HepG2 (cell line): ENCODE results near the gene FGF19. TPM values are rescaled to one million over a fixed set of nuclear protein-coding genes. Genes with fewer than 3 reads are reported as not detected.

Source experiments
- SIX4 ChIP-seq: sonication (generic); formaldehyde crosslinking; IDR thresholded peaks from 2 replicates; pipeline ENCODE4 v1.4.0; 2020; ENCODE audit warnings: missing genetic modification reagents
- ZBTB26 ChIP-seq: IDR thresholded peaks from 2 replicates; pipeline ENCODE4 v1.6.1; 2016; ENCODE audit warnings: missing compliant biosample characterization, missing genetic modification reagents, borderline replicate concordance
- ZMYM2 ChIP-seq: sonication (generic); formaldehyde crosslinking; IDR thresholded peaks from 2 replicates; pipeline ENCODE4 v1.8.0; 2022; ENCODE audit warnings: mild to moderate bottlenecking, missing genetic modification reagents
- ZNF24 ChIP-seq: fragments of 450-650 bp; IDR thresholded peaks from 2 replicates; pipeline ENCODE4 v1.6.1; 2017; ENCODE audit warnings: antibody characterized with exemption, mild to moderate bottlenecking
- ZNF264 ChIP-seq: sonication (generic); formaldehyde crosslinking; IDR thresholded peaks from 2 replicates; pipeline ENCODE4 v1.4.0; 2020; ENCODE audit warnings: missing genetic modification reagents
- ZNF510 ChIP-seq: sonication (generic); formaldehyde crosslinking; IDR thresholded peaks from 2 replicates; pipeline ENCODE4 v1.4.0; 2020; ENCODE audit warnings: low read depth, mild to moderate bottlenecking, missing genetic modification reagents
- ZZZ3 ChIP-seq: sonication (generic); formaldehyde crosslinking; IDR thresholded peaks from 2 replicates; pipeline ENCODE4 v1.4.0; 2020; ENCODE audit warnings: missing genetic modification reagents, mild to moderate bottlenecking, borderline replicate concordance
- polyA plus RNA-seq, 8 experiments: library from polyadenylated mRNA; depleted of rRNA in 3 of 8; stranded (reverse) in 7 of 8; unstranded in 1 of 8; fragments of >200 nt; fragmentation: Illumina TruSeq in 4 of 8; extraction: Trizol in 4 of 8; gene quantifications; 2 replicates each; pipeline versions ENCODE4 v1.2.1 to v1.2.3, GENCODE V29; 2011 to 2016; ENCODE audit warnings: low read depth in 4 of 8, missing spikeins in 1 of 8, mixed read lengths in 1 of 8; ENCODE audit not compliant: insufficient read depth in 1 of 8
- total RNA-seq, 5 experiments: library from RNA; depleted of rRNA; stranded (reverse); fragments of >200 nt; fragmentation: Illumina TruSeq; extraction: Trizol; gene quantifications; 2 replicates each; pipeline ENCODE4 v1.2.3, GENCODE V29; 2016; ENCODE audit warnings: low read depth in 1 of 5
- TF ChIP-seq, protein P1 (sequence below): sonication (generic); formaldehyde crosslinking; IDR thresholded peaks from 2 replicates; pipeline ENCODE4 v1.8.1; 2023; ENCODE audit warnings: missing genetic modification reagents, inconsistent platforms, borderline replicate concordance
- TF ChIP-seq, protein P2 (sequence below), 2 experiments: fragments of 450-650 bp in 1 of 2; sonication (generic) in 1 of 2; formaldehyde crosslinking in 1 of 2; IDR thresholded peaks; 2 replicates each; pipeline versions ENCODE4 v1.6.1 to v1.8.0; 2016 to 2022; ENCODE audit warnings: antibody characterized with exemption in 1 of 2, mild to moderate bottlenecking in 1 of 2, missing genetic modification reagents in 1 of 2
- TF ChIP-seq, protein P3 (sequence below): sonication (generic); formaldehyde crosslinking; IDR thresholded peaks from 2 replicates; pipeline ENCODE4 v1.4.0; 2020; ENCODE audit warnings: missing genetic modification reagents

FGF19 gene
- total and polyA plus RNA-seq, 2 of the 13 experiments (the other 11 are each of a cell fraction or from before 2014, with no cell fraction given), result 0.07 TPM; not detected in 1

DNA sequence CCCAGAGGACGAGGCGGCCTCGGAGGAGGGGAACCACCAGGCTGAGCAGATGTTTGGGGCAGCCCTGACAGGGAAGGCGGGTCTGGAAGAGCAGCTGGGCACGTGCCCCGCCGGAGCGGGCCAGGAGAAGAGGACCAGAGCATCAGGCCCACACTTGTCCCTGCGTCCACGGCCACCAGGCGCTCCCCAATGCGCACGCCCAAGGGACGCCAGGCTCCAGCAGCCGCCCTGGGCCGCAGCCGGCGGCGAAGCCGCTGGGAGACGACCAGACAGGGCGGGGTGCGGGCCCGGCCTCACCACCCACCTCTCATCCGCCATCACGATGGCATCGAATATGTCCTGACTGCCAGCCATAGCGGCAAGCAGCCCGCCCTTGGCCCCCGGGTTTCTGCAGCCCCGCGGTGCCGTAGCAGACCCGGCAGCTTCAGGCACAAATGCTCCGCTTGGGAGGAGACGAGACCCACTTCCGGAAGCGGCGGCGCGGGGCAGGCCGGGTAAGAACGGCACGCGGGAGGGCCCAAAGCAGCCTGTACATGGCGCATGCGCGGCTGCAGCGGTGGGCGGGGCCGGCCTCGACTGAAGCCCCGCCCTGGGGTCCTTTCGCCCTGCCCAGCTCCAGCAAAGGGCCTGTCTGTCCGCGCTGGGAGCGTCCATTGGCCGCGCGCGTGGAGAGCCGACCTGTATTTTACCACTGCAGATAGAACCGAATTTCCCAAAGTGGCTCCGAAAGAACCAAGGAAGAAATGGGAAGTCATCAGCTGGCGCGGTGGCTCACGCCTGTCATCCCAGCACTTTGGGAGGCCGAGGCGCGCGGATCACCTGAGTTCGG is 28.7 kb downstream of the FGF19 start, which contains the start of gene LTO1 (continued):
- TF ChIP-seq, protein P1, sequence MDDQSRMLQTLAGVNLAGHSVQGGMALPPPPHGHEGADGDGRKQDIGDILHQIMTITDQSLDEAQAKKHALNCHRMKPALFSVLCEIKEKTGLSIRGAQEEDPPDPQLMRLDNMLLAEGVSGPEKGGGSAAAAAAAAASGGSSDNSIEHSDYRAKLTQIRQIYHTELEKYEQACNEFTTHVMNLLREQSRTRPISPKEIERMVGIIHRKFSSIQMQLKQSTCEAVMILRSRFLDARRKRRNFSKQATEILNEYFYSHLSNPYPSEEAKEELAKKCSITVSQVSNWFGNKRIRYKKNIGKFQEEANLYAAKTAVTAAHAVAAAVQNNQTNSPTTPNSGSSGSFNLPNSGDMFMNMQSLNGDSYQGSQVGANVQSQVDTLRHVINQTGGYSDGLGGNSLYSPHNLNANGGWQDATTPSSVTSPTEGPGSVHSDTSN, result no peak
- no peak for TF ChIP-seq ZNF264 (CRISPR knock-in tag)
- TF ChIP-seq, protein P2, sequence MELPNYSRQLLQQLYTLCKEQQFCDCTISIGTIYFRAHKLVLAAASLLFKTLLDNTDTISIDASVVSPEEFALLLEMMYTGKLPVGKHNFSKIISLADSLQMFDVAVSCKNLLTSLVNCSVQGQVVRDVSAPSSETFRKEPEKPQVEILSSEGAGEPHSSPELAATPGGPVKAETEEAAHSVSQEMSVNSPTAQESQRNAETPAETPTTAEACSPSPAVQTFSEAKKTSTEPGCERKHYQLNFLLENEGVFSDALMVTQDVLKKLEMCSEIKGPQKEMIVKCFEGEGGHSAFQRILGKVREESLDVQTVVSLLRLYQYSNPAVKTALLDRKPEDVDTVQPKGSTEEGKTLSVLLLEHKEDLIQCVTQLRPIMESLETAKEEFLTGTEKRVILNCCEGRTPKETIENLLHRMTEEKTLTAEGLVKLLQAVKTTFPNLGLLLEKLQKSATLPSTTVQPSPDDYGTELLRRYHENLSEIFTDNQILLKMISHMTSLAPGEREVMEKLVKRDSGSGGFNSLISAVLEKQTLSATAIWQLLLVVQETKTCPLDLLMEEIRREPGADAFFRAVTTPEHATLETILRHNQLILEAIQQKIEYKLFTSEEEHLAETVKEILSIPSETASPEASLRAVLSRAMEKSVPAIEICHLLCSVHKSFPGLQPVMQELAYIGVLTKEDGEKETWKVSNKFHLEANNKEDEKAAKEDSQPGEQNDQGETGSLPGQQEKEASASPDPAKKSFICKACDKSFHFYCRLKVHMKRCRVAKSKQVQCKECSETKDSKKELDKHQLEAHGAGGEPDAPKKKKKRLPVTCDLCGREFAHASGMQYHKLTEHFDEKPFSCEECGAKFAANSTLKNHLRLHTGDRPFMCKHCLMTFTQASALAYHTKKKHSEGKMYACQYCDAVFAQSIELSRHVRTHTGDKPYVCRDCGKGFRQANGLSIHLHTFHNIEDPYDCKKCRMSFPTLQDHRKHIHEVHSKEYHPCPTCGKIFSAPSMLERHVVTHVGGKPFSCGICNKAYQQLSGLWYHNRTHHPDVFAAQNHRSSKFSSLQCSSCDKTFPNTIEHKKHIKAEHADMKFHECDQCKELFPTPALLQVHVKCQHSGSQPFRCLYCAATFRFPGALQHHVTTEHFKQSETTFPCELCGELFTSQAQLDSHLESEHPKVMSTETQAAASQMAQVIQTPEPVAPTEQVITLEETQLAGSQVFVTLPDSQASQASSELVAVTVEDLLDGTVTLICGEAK (IDR thresholded peaks at IDR 0.05), result no peak
- TF ChIP-seq, protein P2 (CRISPR knock-in tag; IDR thresholded peaks at IDR 0.05), result peak; percentile 51; the same call in 1 of the 2 replicates
- no peak for TF ChIP-seq ZNF24
- TF ChIP-seq ZBTB26 (CRISPR knock-in tag), result no peak
- peak; percentile 93 for TF ChIP-seq ZMYM2 (CRISPR knock-in tag)
- peak; percentile 94; the same call in 1 of the 2 replicates for TF ChIP-seq ZZZ3 (CRISPR knock-in tag)
- TF ChIP-seq ZNF510, result peak; percentile 89
- TF ChIP-seq, protein P3, sequence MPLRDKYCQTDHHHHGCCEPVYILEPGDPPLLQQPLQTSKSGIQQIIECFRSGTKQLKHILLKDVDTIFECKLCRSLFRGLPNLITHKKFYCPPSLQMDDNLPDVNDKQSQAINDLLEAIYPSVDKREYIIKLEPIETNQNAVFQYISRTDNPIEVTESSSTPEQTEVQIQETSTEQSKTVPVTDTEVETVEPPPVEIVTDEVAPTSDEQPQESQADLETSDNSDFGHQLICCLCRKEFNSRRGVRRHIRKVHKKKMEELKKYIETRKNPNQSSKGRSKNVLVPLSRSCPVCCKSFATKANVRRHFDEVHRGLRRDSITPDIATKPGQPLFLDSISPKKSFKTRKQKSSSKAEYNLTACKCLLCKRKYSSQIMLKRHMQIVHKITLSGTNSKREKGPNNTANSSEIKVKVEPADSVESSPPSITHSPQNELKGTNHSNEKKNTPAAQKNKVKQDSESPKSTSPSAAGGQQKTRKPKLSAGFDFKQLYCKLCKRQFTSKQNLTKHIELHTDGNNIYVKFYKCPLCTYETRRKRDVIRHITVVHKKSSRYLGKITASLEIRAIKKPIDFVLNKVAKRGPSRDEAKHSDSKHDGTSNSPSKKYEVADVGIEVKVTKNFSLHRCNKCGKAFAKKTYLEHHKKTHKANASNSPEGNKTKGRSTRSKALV (CRISPR knock-in tag), result no peak
- no peak for TF ChIP-seq SIX4 (CRISPR knock-in tag)
